GM21786 (cell line): ENCODE data around the gene ASB18.
"Not testable (repeated sequence)": the region's sequence is repeated elsewhere in the genome, so short reads cannot be mapped to it uniquely, and the experiment has no call there.

Experiments used
- ATAC-seq: cut with Tn5 transposase; IDR thresholded peaks from one replicate; pipeline ENCODE4 v1.9.1; 2021; ENCODE audit not compliant: unreplicated experiment

ASB18 gene

GRCh38 chr2:236264256-236264655 is at the start of gene ASB18:
ASB18 (minus strand) TSS chr2:236264406; CDS start chr2:236264345, 61 bp downstream.
- ATAC-seq = no peak

DNA sequence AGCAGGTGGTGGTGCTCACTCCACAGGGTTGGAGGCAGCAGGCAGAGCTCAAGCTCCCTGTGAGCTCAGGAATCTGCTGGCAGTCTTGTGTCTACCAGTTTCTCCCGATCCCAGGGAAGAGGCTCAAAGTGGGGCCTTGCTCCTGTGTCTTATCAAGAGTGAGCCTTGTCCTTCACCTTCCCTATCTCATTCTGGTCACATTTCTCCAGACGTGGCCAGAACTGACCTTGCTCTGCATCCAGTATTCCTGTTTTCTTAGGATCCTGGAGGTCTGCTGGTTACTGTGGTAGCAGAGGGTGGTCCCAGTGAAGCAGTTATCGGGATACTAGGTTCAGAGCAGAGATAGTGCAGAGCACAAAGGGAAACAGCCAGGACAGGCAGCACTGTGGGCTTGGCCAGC is 47.1 kb upstream of the ASB18 start:
- ATAC-seq = no peak

GRCh38 chr2:236309669-236310029 is 45.4 kb upstream of the ASB18 start:
- no peak for ATAC-seq

DNA sequence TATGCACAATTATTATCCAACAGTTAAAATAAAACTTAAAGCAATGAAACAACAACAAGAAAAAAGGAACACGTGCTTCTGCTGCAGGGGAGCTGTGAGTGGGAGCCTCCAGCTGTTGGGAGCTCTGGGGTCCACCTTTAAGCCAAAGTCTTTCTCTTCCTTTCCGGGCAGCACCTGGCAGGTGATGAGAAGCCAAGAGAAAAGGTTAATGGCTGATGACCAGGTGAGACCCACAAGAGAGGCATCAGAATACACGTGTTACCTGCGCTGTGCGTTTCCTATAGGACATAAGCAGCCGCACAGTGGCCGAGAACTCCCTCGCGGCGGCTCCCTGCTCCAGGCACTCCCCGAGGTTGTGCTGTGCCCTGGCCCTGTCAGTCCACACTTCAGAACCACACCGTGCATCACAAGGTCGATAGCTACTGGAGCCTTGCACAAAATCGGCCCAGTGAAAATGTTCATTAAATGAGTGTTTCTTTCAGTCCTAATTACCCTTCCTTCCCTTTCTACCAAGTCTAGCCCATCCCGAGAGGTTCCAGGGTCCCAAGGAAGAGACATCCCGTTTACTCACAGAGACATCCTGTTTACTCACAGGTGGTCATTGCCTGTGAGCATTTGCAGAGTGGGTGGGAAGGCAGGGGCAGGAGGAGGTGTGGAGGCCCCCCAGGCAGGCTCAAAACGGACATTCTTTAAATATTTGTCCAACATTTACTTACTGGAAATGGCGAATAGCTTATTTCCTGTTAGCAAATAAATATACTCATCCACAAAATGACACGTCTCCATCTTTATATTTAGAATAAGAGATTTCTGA is 44.9 kb upstream of the ASB18 start:
- ATAC-seq = no peak

DNA sequence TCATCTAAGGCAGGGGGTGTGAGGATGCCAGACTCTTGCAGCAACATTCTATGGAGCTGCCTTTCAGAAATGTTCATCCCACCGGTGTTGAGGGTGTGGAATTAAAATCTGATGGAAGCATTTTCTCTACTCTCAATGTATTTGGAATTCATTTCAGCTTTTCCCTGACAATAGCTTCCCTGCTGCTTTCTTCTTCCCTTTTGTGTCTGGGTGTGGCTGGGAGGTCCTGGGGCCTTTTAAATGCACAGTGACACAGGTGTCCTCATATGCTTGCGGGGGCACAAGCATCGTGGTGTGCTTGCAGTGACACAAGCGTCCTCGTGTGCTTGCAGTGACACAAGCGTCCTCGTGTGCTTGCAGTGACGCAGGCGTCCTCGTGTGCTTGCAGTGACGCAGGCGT is 43.4 kb upstream of the ASB18 start:
- no peak for ATAC-seq

- no peak for ATAC-seq
These were observed 42.8 kb upstream of the ASB18 start for GRCh38 chr2:236306825-236307540.

DNA sequence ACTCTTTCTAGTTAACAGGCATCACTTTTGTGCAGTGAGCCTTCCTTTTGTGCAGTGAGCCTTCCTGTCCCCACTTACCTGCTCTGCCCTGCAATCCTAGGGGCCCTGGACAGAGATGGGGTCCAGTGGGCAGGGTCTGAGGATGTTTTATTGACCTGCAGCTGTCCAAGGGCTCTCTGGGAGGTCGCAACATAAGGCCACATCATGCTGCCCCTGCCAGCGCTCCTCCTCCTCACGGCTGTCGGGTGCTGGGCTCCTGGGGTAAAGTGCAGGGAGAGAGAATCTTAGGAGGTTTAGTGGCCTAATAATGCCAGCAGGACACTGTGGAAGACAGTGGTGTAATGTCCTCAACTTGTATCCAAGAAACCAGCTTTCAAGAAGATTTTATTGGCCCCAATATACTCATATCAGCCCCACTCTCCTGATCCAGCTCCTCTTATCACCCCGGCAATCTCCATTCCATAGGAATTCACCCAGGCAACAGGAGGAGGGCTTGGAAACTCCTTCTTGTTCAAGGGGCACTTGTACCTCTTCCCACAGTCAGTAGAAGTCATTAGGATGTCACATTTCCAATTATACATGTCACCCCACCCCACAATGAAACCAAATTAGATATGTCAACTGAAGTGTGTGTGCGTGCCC is 41.9 kb upstream of the ASB18 start:
- ATAC-seq = no peak

GRCh38 chr2:236305531-236305930 is 41.3 kb upstream of the ASB18 start:
- ATAC-seq = no peak

DNA sequence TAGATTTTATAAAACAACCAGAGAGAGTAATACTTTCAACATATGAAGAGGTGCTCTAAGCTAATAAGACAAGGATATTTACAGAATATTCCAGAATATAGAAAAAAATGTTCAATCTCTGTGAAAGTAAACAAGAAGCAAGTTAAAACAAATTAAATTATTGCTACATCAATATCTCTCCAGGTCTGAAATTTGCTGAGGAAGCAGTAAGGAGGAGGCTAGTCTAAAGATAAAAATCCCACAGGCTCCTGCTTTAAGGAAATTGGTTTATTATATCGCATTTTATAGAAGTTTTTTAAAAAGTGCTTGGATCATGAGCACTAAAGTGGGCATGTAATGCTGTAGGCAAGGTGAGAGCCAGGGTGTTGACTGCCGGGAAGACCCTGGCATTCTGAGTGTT is 39.7 kb upstream of the ASB18 start:
- ATAC-seq = no peak

GRCh38 chr2:236302555-236302954 is 38.3 kb upstream of the ASB18 start:
- no peak for ATAC-seq

GRCh38 chr2:236298924-236299475 is 34.8 kb upstream of the ASB18 start:
- ATAC-seq = no peak

GRCh38 chr2:236295481-236295880 is 31.3 kb upstream of the ASB18 start:
- no peak for ATAC-seq

DNA sequence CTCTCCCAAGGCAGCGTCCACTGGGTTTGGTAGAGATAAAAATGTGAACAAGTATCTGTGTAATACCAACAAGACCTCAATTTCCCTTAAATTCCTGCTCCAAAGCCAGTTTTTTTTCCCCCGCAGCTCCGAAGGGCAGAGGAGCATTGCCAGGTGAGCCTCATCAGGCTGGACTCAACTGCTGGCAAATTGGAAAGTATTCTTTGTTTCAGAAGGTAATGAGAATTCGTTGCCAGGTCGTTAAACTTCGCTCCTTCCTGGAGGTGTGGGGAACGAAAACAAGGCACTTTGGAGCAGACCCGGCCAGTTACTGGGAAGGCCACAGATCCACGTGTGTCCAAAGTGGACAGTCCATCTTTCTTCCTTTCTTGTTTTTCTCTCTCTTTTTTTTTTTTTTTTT is 30.4 kb upstream of the ASB18 start:
- no peak for ATAC-seq

GRCh38 chr2:236293241-236293810 is 29.1 kb upstream of the ASB18 start:
- no peak for ATAC-seq

- ATAC-seq = no peak
These were observed 27.7 kb upstream of the ASB18 start for GRCh38 chr2:236291911-236292310.

- ATAC-seq = no peak
These were observed 27.3 kb upstream of the ASB18 start for GRCh38 chr2:236291476-236291875.

DNA sequence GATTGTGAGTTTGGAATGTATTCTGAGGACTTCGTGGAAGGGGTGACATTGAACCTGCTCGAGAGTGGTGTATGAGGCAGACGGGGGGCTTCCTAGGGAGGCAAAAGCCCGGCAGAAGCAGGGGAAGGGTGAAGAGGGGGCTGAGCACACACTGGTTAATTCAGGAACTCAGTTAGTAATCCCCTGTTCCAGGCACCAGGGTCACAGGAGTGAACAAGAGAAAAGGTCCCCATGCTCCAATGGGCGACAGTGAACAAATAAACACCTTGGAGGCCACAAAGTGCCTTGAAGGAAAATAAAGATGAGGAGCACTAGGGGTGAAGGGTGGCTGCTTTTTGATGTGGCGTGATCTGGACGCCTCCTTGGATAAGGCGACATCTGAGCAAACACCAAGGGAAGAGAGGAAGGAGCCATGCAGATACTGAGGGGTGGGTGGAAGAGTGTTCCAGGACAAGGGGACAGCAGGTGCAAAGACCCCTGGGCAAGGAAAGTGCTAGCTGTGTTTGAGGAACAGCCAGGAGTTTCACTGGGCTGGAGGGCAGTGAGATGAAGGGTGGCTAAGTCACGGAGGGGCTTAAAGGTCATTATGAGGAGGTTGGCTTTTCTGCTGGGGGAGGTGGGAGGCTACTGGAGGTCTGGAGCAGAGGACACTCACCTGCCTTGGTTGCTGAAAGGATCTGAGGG is 26.7 kb upstream of the ASB18 start:
- ATAC-seq = no peak

GRCh38 chr2:236289766-236290462 is 25.7 kb upstream of the ASB18 start:
- no peak for ATAC-seq

DNA sequence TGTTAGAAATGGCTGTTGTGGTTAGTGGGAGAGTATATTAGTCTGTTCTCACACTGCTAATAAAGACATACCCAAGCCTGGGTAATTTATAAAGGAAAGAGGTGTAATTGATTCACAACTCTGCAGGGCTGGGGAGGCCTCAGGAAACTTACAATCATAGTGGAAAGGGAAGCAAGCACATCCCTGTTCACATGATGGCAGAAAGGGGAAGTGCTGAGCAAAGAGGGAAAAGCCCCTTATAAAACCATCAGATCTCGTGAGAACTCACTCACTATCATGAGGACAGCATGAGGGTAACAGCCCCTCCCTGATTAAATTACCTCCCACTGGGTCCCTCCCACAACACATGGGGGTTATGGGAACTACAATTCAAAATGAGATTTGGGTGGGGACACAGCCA is 24.2 kb upstream of the ASB18 start:
- ATAC-seq = not testable (repeated sequence)

- ATAC-seq = no peak
These were observed 23.4 kb upstream of the ASB18 start for GRCh38 chr2:236287656-236288055.
